PC-3 (cell line): ENCODE measurements around the gene SAMD8.
"Not testable (repeated sequence)": the region's sequence is repeated elsewhere in the genome, so short reads cannot be mapped to it uniquely, and the experiment has no call there.

Experiments used
- CTCF ChIP-seq: fragments of 300-600 bp; sonication (generic); conservative IDR thresholded peaks from 2 replicates; pipeline ENCODE4 v1.5.1; 2017; ENCODE audit warnings: antibody characterized with exemption, low read depth, mild to moderate bottlenecking, low read length
- EZH2 ChIP-seq: fragments of 300-600 bp; sonication (generic); IDR thresholded peaks from one replicate; pipeline ENCODE4 v1.6.1; 2017; ENCODE audit warnings: antibody characterized with exemption, mild to moderate bottlenecking, low read length; ENCODE audit not compliant: unreplicated experiment
- EZH2phosphoT487 ChIP-seq: fragments of 300-600 bp; sonication (generic); IDR thresholded peaks from 2 replicates; pipeline ENCODE4 v1.6.1; 2018; ENCODE audit warnings: mild to moderate bottlenecking, antibody characterized with exemption, low read length, borderline replicate concordance

DNA sequence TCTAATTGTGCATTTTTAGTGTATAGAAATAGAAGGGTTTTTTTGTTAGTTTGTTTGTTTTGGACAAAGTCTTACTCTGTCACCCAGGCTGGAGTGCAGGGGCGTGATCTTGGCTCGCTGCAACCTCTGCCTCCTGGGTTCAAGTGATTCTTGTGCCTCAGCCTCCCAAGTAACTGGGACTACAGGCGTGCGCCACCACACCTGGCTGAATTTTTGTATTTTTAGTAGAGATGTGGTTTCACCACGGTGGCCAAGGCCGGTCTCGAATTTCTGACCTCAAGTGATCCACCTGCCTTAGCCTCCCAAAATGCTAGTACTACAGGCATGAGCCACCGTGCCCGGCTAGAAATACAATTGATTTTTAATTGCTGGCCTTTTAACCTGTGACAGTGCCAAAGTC lies 77.1 kb downstream of the SAMD8 start:
- not testable (repeated sequence) for TF ChIP-seq CTCF, EZH2phosphoT487, EZH2
